Hepatocyte (in vitro differentiated cells): ENCODE results near the gene SHCBP1L.

Experiments
- EZH2 ChIP-seq: fragments of 200-600 bp; sonication (generic); IDR thresholded peaks from 2 replicates; pipeline ENCODE4 v1.6.1; 2016; ENCODE audit warnings: antibody characterized with exemption, mild to moderate bottlenecking, borderline replicate concordance
- TF ChIP-seq, protein P1 (sequence below): fragments of 200-600 bp; sonication (generic); IDR thresholded peaks from 2 replicates; pipeline ENCODE4 v1.5.1; 2016; ENCODE audit warnings: antibody characterized with exemption, mild to moderate bottlenecking; ENCODE audit not compliant: poor library complexity

DNA sequence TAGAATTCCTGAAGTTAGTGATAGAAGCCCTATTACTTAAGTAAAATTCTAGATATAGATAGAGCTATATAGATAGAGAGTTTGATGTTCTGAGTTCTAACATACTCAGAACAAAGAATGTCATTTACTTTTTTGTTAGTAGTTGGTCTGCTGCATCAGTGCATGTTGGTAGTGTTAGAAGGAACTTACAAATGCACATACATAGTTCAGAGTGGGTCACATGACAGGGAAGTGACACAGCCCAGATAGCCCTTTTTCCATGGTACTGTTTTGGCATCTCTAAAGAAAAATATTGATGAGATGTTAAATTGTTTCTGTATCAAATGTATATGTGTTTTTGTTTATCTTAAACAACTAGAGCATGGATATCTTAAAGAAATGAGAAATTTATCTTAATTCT is 68.1 kb downstream of the SHCBP1L start:
- TF ChIP-seq, protein P1, sequence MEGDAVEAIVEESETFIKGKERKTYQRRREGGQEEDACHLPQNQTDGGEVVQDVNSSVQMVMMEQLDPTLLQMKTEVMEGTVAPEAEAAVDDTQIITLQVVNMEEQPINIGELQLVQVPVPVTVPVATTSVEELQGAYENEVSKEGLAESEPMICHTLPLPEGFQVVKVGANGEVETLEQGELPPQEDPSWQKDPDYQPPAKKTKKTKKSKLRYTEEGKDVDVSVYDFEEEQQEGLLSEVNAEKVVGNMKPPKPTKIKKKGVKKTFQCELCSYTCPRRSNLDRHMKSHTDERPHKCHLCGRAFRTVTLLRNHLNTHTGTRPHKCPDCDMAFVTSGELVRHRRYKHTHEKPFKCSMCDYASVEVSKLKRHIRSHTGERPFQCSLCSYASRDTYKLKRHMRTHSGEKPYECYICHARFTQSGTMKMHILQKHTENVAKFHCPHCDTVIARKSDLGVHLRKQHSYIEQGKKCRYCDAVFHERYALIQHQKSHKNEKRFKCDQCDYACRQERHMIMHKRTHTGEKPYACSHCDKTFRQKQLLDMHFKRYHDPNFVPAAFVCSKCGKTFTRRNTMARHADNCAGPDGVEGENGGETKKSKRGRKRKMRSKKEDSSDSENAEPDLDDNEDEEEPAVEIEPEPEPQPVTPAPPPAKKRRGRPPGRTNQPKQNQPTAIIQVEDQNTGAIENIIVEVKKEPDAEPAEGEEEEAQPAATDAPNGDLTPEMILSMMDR: no peak
- TF ChIP-seq EZH2: no peak
